Measurements from ENCODE around the gene PER2. TPM values are rescaled to one million over a fixed set of nuclear protein-coding genes. Genes with fewer than 3 reads are reported as not detected.

The PER2 gene
- total and polyA plus RNA-seq, 2 of the 13 experiments (the other 11 are each of a cell fraction or from before 2014, with no cell fraction given) = 5.1 to 9.4 TPM

- peak; percentile 76; the same call in 1 of the 2 replicates for TF ChIP-seq FOXC1 (CRISPR knock-in tag; IDR thresholded peaks at IDR 0.05; ENCODE audit: borderline replicate concordance)
- TF ChIP-seq TBP (CRISPR knock-in tag; IDR thresholded peaks at IDR 0.05) = peak; percentile 20; the same call in 1 of the 2 replicates
- TF ChIP-seq LCORL (IDR thresholded peaks at IDR 0.05) = peak; percentile 39; the same call in 1 of the 2 replicates
- peak; percentile 70 for TF ChIP-seq LCORL (CRISPR knock-in tag; IDR thresholded peaks at IDR 0.05)
- TF ChIP-seq ZFP41 (CRISPR knock-in tag; IDR thresholded peaks at IDR 0.05; ENCODE audit: borderline replicate concordance) = peak; percentile 17; the same call in 1 of the 2 replicates
- TF ChIP-seq POGZ (CRISPR knock-in tag; IDR thresholded peaks at IDR 0.05) = peak; percentile 45; the same call in 1 of the 2 replicates
- peak; percentile 67; the same call in 1 of the 2 replicates for TF ChIP-seq ZBTB7A (CRISPR knock-in tag; IDR thresholded peaks at IDR 0.05)
- TF ChIP-seq ZNF782 (CRISPR knock-in tag; IDR thresholded peaks at IDR 0.05; ENCODE audit: borderline replicate concordance) = no peak
- TF ChIP-seq SMAD3 (CRISPR knock-in tag; IDR thresholded peaks at IDR 0.05) = no peak; the same call in 1 of the 2 replicates
- TF ChIP-seq ZNF143 (CRISPR knock-in tag; IDR thresholded peaks at IDR 0.05) = peak; percentile 69
- peak; percentile 83 for TF ChIP-seq ZNF331 (CRISPR knock-in tag; IDR thresholded peaks at IDR 0.05)
- TF ChIP-seq ZBTB2 (CRISPR knock-in tag; IDR thresholded peaks at IDR 0.05; ENCODE audit: low read depth) = no peak
- peak; percentile 67 for TF ChIP-seq ARNT2 (CRISPR knock-in tag; IDR thresholded peaks at IDR 0.05; ENCODE audit: low read depth)
- TF ChIP-seq PITX1 (CRISPR knock-in tag; IDR thresholded peaks at IDR 0.05) = peak; percentile 75
- TF ChIP-seq TAF1 (CRISPR knock-in tag; IDR thresholded peaks at IDR 0.05) = peak; percentile 74
- TF ChIP-seq ZNF510 (CRISPR knock-in tag; IDR thresholded peaks at IDR 0.05; ENCODE audit: low read depth) = 0 out of 2 replicates have a peak, but pooled peaks have one; percentile 55
- no peak for TF ChIP-seq ZNF136 (CRISPR knock-in tag; IDR thresholded peaks at IDR 0.05; ENCODE audit: low read depth)
- TF ChIP-seq HNF1A (IDR thresholded peaks at IDR 0.05; ENCODE audit: low read depth) = no peak
- peak; percentile 68 for TF ChIP-seq HNF1A (CRISPR knock-in tag; IDR thresholded peaks at IDR 0.05; ENCODE audit: borderline replicate concordance)
- TF ChIP-seq SMARCC2 (IDR thresholded peaks at IDR 0.05) = no peak
- TF ChIP-seq POGK (CRISPR knock-in tag; conservative IDR thresholded peaks at IDR 0.05) = peak; percentile 73; the same call in 1 of the 2 replicates
- TF ChIP-seq ZKSCAN1 (IDR thresholded peaks at IDR 0.05; ENCODE audit: low read length) = peak; percentile 50; the same call in 1 of the 2 replicates
- TF ChIP-seq RCOR2 (CRISPR knock-in tag; IDR thresholded peaks at IDR 0.05) = 0 out of 2 replicates have a peak, but pooled peaks have one; percentile 28
Observed at GRCh38 chr2:238288650-238289573, 502 bp upstream of the PER2 start (continued).
